ENCODE data around the gene CDC42BPB. TPM values are rescaled to one million over a fixed set of nuclear protein-coding genes. Genes with fewer than 3 reads are reported as not detected.
A peak's percentile ranks its signal among the peaks of the same experiment; 100 is the strongest.
"Not testable (repeated sequence)": the region's sequence is repeated elsewhere in the genome, so short reads cannot be mapped to it uniquely, and the experiment has no call there.

Gene CDC42BPB
- total RNA-seq, 2 experiments from 2014 or later = 2.5 to 3.2 TPM

DNA sequence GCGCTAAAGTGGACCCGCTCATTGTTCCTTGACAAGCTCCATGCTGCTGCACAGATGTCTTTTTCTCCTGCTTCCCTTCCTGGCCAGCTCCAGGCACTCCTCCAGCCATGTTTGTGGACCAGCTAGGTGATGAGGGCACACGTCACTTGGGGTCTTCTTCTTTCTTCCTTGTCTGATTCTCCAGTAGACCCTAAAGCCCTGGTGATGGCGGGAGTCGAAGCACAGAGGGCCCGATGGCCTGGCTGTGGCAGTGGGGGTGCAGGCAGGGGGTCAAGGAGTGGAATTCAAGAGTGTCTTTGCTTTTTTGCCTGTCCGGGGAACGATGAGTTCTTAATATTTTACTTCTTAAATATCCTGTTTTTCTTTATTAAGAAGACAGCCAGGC, 157.8 kb downstream of the CDC42BPB start:
- no peak overlapping the region for H3K4me3 Mint-ChIP-seq
- no peak for DNase-seq
- CTCF ChIA-PET = no interaction called here
- no peaks in the 10 kb centered on the region for H3K9me3 Mint-ChIP-seq
- H3K36me3 Mint-ChIP-seq (ENCODE audit: low read depth) = peaks cover 53% of the 10 kb centered on the region
- peaks cover 32% of the 10 kb centered on the region for H3K4me1 Mint-ChIP-seq (ENCODE audit: low read depth)
- no peaks in the 10 kb centered on the region for H3K27me3 Mint-ChIP-seq (ENCODE audit: low read depth)
- peak overlapping the region; percentile 30 for H3K27ac Mint-ChIP-seq
- intact Hi-C loops (cut with micrococcal nuclease) = no loop called here

DNA sequence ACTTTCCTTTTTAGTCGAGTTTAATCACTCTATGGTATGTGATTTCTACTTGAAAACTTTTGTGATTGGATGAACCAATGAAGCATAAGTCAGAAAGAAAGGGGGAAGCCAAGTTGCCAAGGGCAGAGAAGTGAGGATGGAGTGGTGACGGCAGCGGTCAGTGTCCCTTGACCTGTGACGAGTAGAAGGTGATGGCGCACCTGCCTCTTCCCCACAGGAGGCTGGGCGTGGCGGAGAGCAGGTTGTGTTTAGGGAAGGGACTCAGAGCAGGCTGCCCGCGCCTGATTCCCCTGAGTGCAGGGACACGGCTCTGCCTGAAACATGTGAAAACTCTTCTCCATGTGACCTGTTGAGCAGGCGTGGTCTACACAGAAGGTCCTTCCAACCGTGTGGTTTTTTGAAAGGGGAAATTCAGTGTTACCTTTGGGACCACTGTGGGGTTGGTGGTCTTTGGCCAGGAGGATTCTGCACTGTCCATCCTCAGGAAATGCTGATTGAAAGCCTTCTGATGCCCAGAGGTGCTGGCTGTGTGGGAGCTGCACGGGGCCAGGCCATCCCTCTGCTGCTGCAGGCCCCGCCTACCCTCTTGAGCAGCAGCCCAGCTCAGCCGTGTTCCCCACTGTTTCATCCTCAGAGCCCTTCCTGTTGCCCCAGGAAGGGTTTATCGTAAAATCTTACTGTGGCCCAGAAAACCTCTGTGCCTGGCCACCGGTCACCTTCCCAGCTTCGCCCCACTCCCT, 158.4 kb downstream of the CDC42BPB start:
- Mint-ChIP-seq H3K4me1 (ENCODE audit: low read depth) (peaks cover 32% of the 10 kb centered on the region), H3K9me3 (no peaks in the 10 kb centered on the region), H3K4me3 (no peak overlapping the region), H3K36me3 (ENCODE audit: low read depth) (peaks cover 56% of the 10 kb centered on the region), H3K27me3 (ENCODE audit: low read depth) (no peaks in the 10 kb centered on the region), H3K27ac (peak overlapping the region; percentile 76)
- intact Hi-C loops (cut with micrococcal nuclease) = no loop called here
- CTCF ChIA-PET = no interaction called here
- DNase-seq = no peak

DNA sequence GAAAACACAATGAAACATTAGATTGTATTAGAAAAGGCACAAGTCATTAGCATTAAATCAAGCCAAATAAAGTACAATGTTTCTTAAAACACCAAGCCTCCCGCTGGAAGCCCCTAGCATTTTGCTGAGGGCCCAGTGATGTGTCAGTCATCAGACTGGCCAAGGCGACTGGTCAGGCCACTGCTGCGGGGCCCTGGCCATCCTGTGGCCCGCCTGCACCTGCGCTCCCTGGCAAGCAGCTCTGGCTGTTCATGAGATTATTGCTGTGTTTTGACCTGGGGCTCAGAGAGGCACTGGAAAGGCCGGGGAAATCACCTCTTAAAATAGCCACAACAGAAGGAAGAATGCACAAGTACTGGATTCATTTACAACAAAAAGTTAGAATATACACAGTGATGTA, 159.1 kb downstream of the CDC42BPB start:
- CTCF ChIA-PET = no interaction called here
- H3K27ac Mint-ChIP-seq = peak overlapping the region; percentile 76
- H3K4me3 Mint-ChIP-seq = no peak overlapping the region

DNA sequence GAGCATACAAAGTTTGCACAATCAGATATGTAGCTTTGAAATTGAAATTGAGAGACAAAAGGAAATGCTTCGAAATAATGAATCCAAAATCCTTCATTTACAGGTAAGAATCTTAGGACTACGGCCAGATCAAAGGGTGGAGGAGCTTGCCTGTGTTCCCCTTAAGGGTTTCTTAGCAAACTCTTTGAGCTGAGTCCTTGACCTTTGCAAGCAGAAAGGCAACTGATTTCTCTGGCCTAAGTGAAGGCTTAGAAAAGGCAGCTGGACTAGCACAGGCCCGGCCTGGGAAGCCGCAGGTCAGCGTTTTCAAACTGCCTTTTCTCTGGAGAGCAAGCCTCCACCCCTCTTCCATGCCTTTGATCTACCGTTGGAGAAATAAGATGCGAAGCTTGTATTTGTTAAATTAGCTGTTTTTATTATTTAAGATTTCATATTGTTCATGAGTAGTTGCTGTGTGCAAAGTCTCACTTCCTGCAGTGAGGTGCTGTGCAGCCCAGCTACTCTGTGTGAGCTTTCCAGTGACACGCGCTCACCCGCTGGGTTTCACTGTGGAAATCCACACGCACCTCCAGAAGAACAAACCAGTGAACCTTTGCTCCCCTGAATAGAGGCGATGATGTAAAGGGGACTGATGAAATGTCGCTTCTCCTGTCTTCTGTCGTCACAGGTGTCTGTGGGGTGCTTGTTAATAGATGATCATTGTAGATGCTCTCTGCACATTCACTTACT, 159.9 kb downstream of the CDC42BPB start:
- Mint-ChIP-seq H3K36me3 (ENCODE audit: low read depth) (peaks cover 53% of the 10 kb centered on the region), H3K27me3 (ENCODE audit: low read depth) (no peaks in the 10 kb centered on the region), H3K4me1 (ENCODE audit: low read depth) (peaks cover 35% of the 10 kb centered on the region), H3K9me3 (no peaks in the 10 kb centered on the region), H3K4me3 (no peak overlapping the region), H3K27ac (no peak overlapping the region)
- intact Hi-C loops (cut with micrococcal nuclease) = no loop called here
- DNase-seq = no peak
- CTCF ChIA-PET = interaction anchor here (0.6 to 1.2 kb wide), 3 partner anchors 49 to 223 kb away, joined by 3 to 4 read pairs (median 3); no protein-coding TSS in a partner anchor

More for the DNA sequence above, 159.1 kb downstream of the CDC42BPB start:
- H3K4me1 Mint-ChIP-seq (ENCODE audit: low read depth) = peaks cover 32% of the 10 kb centered on the region
- H3K9me3 Mint-ChIP-seq = no peaks in the 10 kb centered on the region
- no peaks in the 10 kb centered on the region for H3K27me3 Mint-ChIP-seq (ENCODE audit: low read depth)
- intact Hi-C loops (cut with micrococcal nuclease) = no loop called here
- DNase-seq = no peak
- H3K36me3 Mint-ChIP-seq (ENCODE audit: low read depth) = peaks cover 54% of the 10 kb centered on the region

DNA sequence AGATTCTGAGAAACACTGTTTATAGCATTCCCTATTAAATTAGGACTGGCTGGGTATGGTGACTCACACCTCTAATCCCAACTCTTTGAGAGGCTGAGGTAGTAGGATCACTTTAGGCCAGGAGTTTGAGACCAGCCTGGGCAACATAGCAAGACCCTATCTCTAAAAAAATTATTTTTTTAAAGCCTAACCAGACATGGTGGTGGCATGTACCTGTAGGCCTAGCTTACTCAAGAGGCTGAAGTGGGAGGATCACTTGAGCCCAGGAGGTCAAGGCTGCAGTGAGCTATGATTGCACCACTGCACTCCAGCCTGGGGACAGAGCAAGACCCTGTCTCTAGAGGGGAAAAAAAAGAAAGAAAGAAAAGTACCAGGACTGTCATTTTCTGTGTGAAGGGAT, 160.6 kb downstream of the CDC42BPB start:
- CTCF ChIA-PET = interaction anchor here (0.6 to 1.2 kb wide), 3 partner anchors 50 to 459 kb away, joined by 3 to 4 read pairs (median 3); no protein-coding TSS in a partner anchor
- H3K27me3 Mint-ChIP-seq (ENCODE audit: low read depth); H3K9me3 Mint-ChIP-seq; H3K4me3 Mint-ChIP-seq; H3K27ac Mint-ChIP-seq; intact Hi-C loops (cut with micrococcal nuclease); DNase-seq: not testable (repeated sequence)
- Mint-ChIP-seq H3K36me3 (ENCODE audit: low read depth) (peaks cover 53% of the 10 kb centered on the region), H3K4me1 (ENCODE audit: low read depth) (peaks cover 35% of the 10 kb centered on the region)

DNA sequence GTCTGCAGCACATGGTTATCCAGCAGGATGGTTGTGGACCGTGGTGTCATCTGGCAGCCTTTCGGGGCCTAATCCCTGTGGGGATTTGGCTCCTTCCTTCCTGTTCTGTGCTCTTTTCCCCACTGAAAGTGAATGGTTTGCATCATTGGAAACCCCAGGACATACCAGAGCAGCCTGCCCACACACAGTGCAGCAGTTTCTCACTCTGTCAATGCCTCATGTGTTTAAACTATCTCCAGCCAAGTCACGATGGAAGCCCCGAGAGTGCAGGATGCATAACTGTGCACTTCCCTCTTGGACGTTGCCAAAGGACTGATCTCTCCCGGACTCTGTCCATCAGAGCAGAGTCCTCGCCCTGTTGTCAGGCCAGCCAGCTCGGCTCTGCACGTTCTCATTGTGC, 163.9 kb downstream of the CDC42BPB start:
- Mint-ChIP-seq H3K4me1 (ENCODE audit: low read depth) (peaks cover 8% of the 10 kb centered on the region), H3K27ac (no peak overlapping the region), H3K4me3 (no peak overlapping the region), H3K9me3 (no peaks in the 10 kb centered on the region), H3K27me3 (ENCODE audit: low read depth) (no peaks in the 10 kb centered on the region), H3K36me3 (ENCODE audit: low read depth) (peaks cover 45% of the 10 kb centered on the region)
- no peak for DNase-seq
- CTCF ChIA-PET = interaction anchor here (0.6 to 1.1 kb wide), 2 partner anchors 11 to 200 kb away, joined by 3 to 6 read pairs; no protein-coding TSS in a partner anchor
- intact Hi-C loops (cut with micrococcal nuclease) = no loop called here

DNA sequence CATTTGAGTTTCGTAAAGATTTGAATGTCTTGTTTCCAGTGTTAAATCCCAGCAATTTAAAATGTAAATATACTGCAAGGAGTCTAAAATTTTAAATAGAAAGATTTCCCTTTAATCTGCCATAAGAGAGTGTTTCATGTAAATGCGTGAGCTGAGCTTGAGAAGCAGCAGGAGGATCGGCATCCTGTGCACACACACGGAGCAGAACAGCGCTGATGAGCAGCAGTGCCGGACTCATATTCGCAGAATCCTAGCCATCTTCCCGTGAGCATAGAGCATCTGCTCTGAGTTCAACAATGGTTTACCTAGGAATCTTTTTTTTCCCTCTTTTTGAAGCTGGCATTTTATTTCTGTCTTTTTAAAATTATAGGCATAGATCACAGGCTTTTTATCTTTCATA, 164.7 kb downstream of the CDC42BPB start:
- CTCF ChIA-PET = interaction anchor here (0.6 kb wide), 1 partner anchor 10 kb away, joined by 3 read pairs; no protein-coding TSS in a partner anchor
- H3K4me3 Mint-ChIP-seq = no peak overlapping the region
- H3K9me3 Mint-ChIP-seq = no peaks in the 10 kb centered on the region
- DNase-seq = no peak
- peaks cover 46% of the 10 kb centered on the region for H3K36me3 Mint-ChIP-seq (ENCODE audit: low read depth)
- peak overlapping the region; percentile 24 for H3K27ac Mint-ChIP-seq
- peaks cover 3% of the 10 kb centered on the region for H3K4me1 Mint-ChIP-seq (ENCODE audit: low read depth)
- H3K27me3 Mint-ChIP-seq (ENCODE audit: low read depth) = no peaks in the 10 kb centered on the region
- intact Hi-C loops (cut with micrococcal nuclease) = no loop called here

DNA sequence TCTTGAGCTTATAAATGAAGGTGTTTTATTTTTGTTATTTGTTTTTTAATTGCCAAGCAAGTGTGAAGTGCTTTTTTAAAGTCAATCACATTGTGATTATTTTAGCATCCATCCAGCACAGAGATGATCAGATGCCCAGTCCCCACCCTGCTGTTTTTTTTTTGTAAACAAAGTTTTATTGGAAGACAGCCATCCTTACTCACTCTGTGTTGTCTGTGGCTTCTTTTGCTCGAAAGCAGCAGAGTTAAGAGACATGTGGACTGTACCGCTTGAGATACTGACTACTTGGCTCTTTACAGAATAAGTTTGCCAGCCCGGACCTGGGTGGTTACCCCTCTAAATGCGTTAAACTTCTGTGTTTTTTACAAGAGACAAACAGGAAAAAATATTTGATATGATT, 165.8 kb downstream of the CDC42BPB start:
- Mint-ChIP-seq H3K4me3 (no peak overlapping the region), H3K4me1 (ENCODE audit: low read depth) (peaks cover 3% of the 10 kb centered on the region), H3K27ac (no peak overlapping the region), H3K9me3 (no peaks in the 10 kb centered on the region), H3K36me3 (ENCODE audit: low read depth) (peaks cover 47% of the 10 kb centered on the region), H3K27me3 (ENCODE audit: low read depth) (no peaks in the 10 kb centered on the region)
- CTCF ChIA-PET = no interaction called here
- intact Hi-C loops (cut with micrococcal nuclease) = no loop called here
- DNase-seq = no peak

DNA sequence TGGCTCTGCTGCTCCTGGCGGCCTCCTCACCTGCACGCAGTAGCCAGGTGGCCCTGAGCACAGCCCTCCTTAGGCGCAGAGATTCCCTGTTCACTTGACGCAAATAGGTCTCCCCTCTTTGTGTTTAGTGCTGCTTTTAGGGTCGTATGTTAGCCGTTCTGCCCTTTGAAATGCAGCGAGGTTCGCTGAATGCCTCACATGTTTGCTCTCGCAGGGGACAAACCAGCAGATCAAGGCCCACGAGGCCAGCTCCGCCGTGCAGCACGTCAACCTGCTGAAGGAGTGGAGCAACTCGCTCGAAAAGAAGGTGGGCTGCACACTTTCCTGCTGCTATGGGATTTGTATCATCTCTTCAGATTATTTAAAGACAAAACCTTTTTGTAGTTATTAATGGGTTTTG, 166.2 kb downstream of the CDC42BPB start:
- intact Hi-C loops (cut with micrococcal nuclease) = no loop called here
- DNase-seq = no peak
- Mint-ChIP-seq H3K27ac (no peak overlapping the region), H3K4me1 (ENCODE audit: low read depth) (peaks cover 3% of the 10 kb centered on the region), H3K27me3 (ENCODE audit: low read depth) (no peaks in the 10 kb centered on the region), H3K36me3 (ENCODE audit: low read depth) (peaks cover 49% of the 10 kb centered on the region), H3K4me3 (no peak overlapping the region), H3K9me3 (no peaks in the 10 kb centered on the region)
- CTCF ChIA-PET = no interaction called here

DNA sequence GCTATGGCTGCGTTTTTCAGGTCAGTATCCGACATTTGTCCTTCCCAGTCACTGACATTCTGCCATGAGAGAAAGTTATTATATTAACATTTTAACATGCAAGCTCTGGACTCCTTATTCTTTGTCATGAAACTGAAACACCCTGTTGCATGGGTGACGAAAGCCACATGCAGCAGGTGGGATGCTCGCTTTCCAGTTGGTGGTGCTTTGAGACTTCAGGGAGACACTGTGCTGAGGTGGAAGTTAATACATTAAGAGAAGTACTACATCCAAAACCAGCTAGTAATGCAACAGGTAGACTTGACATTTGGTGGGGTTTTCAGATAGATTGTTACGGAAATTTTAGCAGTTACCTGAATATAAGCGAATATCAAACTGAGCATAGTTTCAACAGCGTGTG, 167.7 kb downstream of the CDC42BPB start:
- intact Hi-C loops (cut with micrococcal nuclease) = no loop called here
- no peaks in the 10 kb centered on the region for H3K27me3 Mint-ChIP-seq (ENCODE audit: low read depth)
- H3K36me3 Mint-ChIP-seq (ENCODE audit: low read depth) = peaks cover 51% of the 10 kb centered on the region
- peaks cover 3% of the 10 kb centered on the region for H3K4me1 Mint-ChIP-seq (ENCODE audit: low read depth)
- H3K9me3 Mint-ChIP-seq = no peaks in the 10 kb centered on the region
- no peak for DNase-seq
- H3K4me3 Mint-ChIP-seq = no peak overlapping the region
- CTCF ChIA-PET = interaction anchor here (1.2 kb wide), 1 partner anchor 194 kb away, joined by 3 read pairs; no protein-coding TSS in a partner anchor
- peak overlapping the region; percentile 59 for H3K27ac Mint-ChIP-seq

DNA sequence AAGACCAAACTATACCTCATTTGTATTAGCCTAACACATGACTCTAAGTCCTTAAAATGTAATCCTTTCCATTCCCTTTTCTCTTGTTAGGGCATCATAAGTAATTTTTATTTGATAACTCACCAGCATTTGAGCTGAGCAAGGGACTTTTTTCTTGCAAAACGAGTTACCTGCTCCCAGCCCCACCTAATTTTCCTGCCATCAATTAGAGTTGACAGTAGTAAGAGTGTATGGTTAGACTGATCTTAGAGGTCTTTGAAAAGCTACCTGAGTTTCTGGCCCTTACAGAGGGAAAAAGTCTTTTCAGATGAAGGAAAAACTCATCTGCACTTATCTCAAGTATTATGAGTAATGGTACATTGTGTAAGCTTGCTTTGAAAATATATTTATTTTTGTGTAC, 168.6 kb downstream of the CDC42BPB start:
- H3K36me3 Mint-ChIP-seq (ENCODE audit: low read depth) = peaks cover 50% of the 10 kb centered on the region
- no peaks in the 10 kb centered on the region for H3K9me3 Mint-ChIP-seq
- no peaks in the 10 kb centered on the region for H3K27me3 Mint-ChIP-seq (ENCODE audit: low read depth)
- H3K27ac Mint-ChIP-seq = no peak overlapping the region
- H3K4me3 Mint-ChIP-seq = no peak overlapping the region
- no peak for DNase-seq
- intact Hi-C loops (cut with micrococcal nuclease) = no loop called here
- H3K4me1 Mint-ChIP-seq (ENCODE audit: low read depth) = peaks cover 6% of the 10 kb centered on the region
- CTCF ChIA-PET = no interaction called here

DNA sequence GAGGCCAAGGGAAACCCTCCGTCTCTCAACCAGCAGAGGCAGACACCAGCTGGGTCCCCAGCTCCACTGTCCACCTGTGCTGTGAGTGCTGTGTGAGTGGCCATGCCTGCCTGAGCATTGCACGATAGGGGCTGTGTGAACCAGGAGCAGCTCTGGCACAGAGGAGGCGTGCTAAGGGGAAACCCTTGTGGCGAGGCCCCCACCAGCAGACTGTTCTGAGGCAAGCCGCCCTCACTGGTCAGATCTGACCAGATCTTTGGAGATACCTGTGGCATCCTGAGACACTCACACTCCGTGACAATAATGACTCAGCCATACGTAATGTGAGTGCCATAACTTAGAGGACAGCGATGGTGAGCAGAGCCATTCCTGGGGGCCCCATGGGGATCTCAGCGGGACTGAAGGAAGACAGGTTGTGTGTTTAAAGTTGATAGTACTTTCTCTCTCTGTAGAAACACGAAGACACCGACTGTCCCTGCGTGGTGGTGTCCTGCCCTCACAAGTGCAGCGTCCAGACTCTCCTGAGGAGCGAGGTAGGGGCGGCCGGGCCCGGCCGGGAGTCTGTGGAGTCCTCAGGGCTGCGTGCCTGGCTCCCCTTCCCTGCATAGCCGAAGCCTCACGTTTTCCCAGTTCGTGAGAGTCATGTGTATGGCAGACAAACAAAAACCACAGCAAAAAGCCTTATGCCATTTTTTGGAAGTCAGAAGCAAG, 171.5 kb downstream of the CDC42BPB start:
- H3K9me3 Mint-ChIP-seq = no peaks in the 10 kb centered on the region
- CTCF ChIA-PET = no interaction called here
- H3K4me3 Mint-ChIP-seq = no peak overlapping the region
- H3K27me3 Mint-ChIP-seq (ENCODE audit: low read depth) = no peaks in the 10 kb centered on the region
- intact Hi-C loops (cut with micrococcal nuclease) = no loop called here
- H3K4me1 Mint-ChIP-seq (ENCODE audit: low read depth) = peaks cover 20% of the 10 kb centered on the region
- no peak overlapping the region for H3K27ac Mint-ChIP-seq
- H3K36me3 Mint-ChIP-seq (ENCODE audit: low read depth) = peaks cover 46% of the 10 kb centered on the region
- no peak for DNase-seq
